RWPE2 (cell line): ENCODE data around the gene GALNT2.

Experiments used
- ATAC-seq: fragments of 200-7000 bp; cut with Tn5 transposase; 3 replicates; pipeline ENCODE4 v1.9.1; 2021; ENCODE audit warnings: low read depth
- DNase-seq: peaks from one replicate; pipeline ENCODE4 v3.0.0-alpha.2; 2020; ENCODE audit warnings: low spot score
- H3K27ac ChIP-seq: fragments of 450-650 bp; 2 replicates; pipeline ENCODE4 v1.5.1; 2017; ENCODE audit warnings: mild to moderate bottlenecking; ENCODE audit not compliant: poor library complexity, severe bottlenecking
- H3K27me3 ChIP-seq: fragments of 250-450 bp; sonication (Bioruptor Pico); 2 replicates; pipeline ENCODE4 v1.5.1; 2021; ENCODE audit warnings: mild to moderate bottlenecking, moderate library complexity; ENCODE audit not compliant: insufficient read depth, poor library complexity, severe bottlenecking
- H3K36me3 ChIP-seq: fragments of 250-450 bp; sonication (Bioruptor Pico); 2 replicates; pipeline ENCODE4 v1.5.1; 2020; ENCODE audit warnings: low read depth, mild to moderate bottlenecking, moderate library complexity
- H3K4me1 ChIP-seq: fragments of 250-450 bp; sonication (Bioruptor Pico); 2 replicates; pipeline ENCODE4 v1.5.1; 2021; ENCODE audit warnings: mild to moderate bottlenecking, moderate library complexity; ENCODE audit not compliant: insufficient read depth, poor library complexity, severe bottlenecking
- H3K4me3 ChIP-seq: fragments of 250-450 bp; sonication (Bioruptor Pico); 2 replicates; pipeline ENCODE4 v1.5.1; 2021; ENCODE audit warnings: mild to moderate bottlenecking, moderate library complexity; ENCODE audit not compliant: severe bottlenecking
- H3K9me3 ChIP-seq: fragments of 250-450 bp; sonication (Bioruptor Pico); 2 replicates; pipeline ENCODE4 v1.5.1; 2021; ENCODE audit warnings: mild to moderate bottlenecking, moderate library complexity; ENCODE audit not compliant: severe bottlenecking
- CTCF ChIP-seq: fragments of 450-650 bp; IDR thresholded peaks from one replicate; pipeline ENCODE4 v1.5.1; 2017; ENCODE audit warnings: mild to moderate bottlenecking, moderate library complexity; ENCODE audit not compliant: poor library complexity, severe bottlenecking

The GALNT2 gene

GRCh38 chr1:230163205-230163604 lies 96.2 kb downstream of the GALNT2 start:
- DNase-seq = no peak
- no peaks in the 10 kb centered on the region for H3K9me3 ChIP-seq
- no peaks in the 10 kb centered on the region for H3K27me3 ChIP-seq
- no peak for ATAC-seq
- no peaks in the 10 kb centered on the region for H3K36me3 ChIP-seq
- no peaks in the 10 kb centered on the region for H3K4me1 ChIP-seq
- H3K27ac ChIP-seq = no peak overlapping the region
- no peak for TF ChIP-seq CTCF
- H3K4me3 ChIP-seq = no peak overlapping the region

GRCh38 chr1:230163719-230164118 lies 96.7 kb downstream of the GALNT2 start:
- no peak for TF ChIP-seq CTCF
- Histone ChIP-seq H3K4me3 (no peak overlapping the region), H3K4me1 (no peaks in the 10 kb centered on the region), H3K27me3 (no peaks in the 10 kb centered on the region), H3K27ac (no peak overlapping the region), H3K36me3 (no peaks in the 10 kb centered on the region), H3K9me3 (no peaks in the 10 kb centered on the region)
- DNase-seq (no peak), ATAC-seq (no peak)

- H3K4me1 ChIP-seq = no peaks in the 10 kb centered on the region
- H3K36me3 ChIP-seq = no peaks in the 10 kb centered on the region
- ATAC-seq (no peak), DNase-seq (no peak)
- no peak for TF ChIP-seq CTCF
- H3K9me3 ChIP-seq = no peaks in the 10 kb centered on the region
- H3K4me3 ChIP-seq = no peak overlapping the region
- no peak overlapping the region for H3K27ac ChIP-seq
- H3K27me3 ChIP-seq = no peaks in the 10 kb centered on the region
These were observed 98.5 kb downstream of the GALNT2 start for GRCh38 chr1:230165536-230165935.

GRCh38 chr1:230166366-230167132 lies 99.5 kb downstream of the GALNT2 start:
- TF ChIP-seq CTCF = no peak
- no peaks in the 10 kb centered on the region for H3K36me3 ChIP-seq
- no peak overlapping the region for H3K4me3 ChIP-seq
- no peaks in the 10 kb centered on the region for H3K9me3 ChIP-seq
- ATAC-seq (no peak), DNase-seq (no peak)
- no peaks in the 10 kb centered on the region for H3K27me3 ChIP-seq
- no peak overlapping the region for H3K27ac ChIP-seq
- no peaks in the 10 kb centered on the region for H3K4me1 ChIP-seq

- H3K27me3 ChIP-seq = no peaks in the 10 kb centered on the region
- no peaks in the 10 kb centered on the region for H3K4me1 ChIP-seq
- no peak overlapping the region for H3K27ac ChIP-seq
- no peaks in the 10 kb centered on the region for H3K9me3 ChIP-seq
- H3K36me3 ChIP-seq = no peaks in the 10 kb centered on the region
- peak; percentile 32 for TF ChIP-seq CTCF
- ATAC-seq (no peak), DNase-seq (no peak)
- no peak overlapping the region for H3K4me3 ChIP-seq
These were observed 100.4 kb downstream of the GALNT2 start for GRCh38 chr1:230167419-230167852.
